Stimulated activated effector memory CD8-positive, alpha-beta T cell treated with anti-CD3 and anti-CD28 coated beads, Interleukin-12 subunit alpha, Interleukin-12 subunit beta, amount 100 ng/mL, for 72 hours (primary cell): ENCODE data around the gene CCNQ.

ENCODE experiments used
- ATAC-seq: fragments of 150-1000 bp; cut with Tn5 transposase; 2 replicates; pipeline ENCODE4 v1.10.0; 2021
- DNase-seq, 2 donors: peaks; one replicate each; pipeline ENCODE4 v3.0.0; 2021 to 2022; ENCODE audit warnings: low spot score in 2 of 2
- H3K27ac Mint-ChIP-seq: one replicate; pipeline ENCODE4 v1.8.0; 2022; ENCODE audit warnings: mild to moderate bottlenecking, mixed read lengths
- H3K36me3 Mint-ChIP-seq: one replicate; pipeline ENCODE4 v1.8.0; 2022; ENCODE audit warnings: mild to moderate bottlenecking, mixed read lengths
- H3K4me1 Mint-ChIP-seq: one replicate; pipeline ENCODE4 v1.8.0; 2022; ENCODE audit warnings: mixed read lengths
- H3K4me3 Mint-ChIP-seq: one replicate; pipeline ENCODE4 v1.8.0; 2022; ENCODE audit warnings: mild to moderate bottlenecking, mixed read lengths
- H3K9me3 Mint-ChIP-seq: one replicate; pipeline ENCODE4 v1.8.0; 2022; ENCODE audit warnings: mixed read lengths

CCNQ gene

GRCh38 chrX:153596981-153597750 lies 1.8 kb downstream of the CCNQ start:
- no peak overlapping the region for H3K27ac Mint-ChIP-seq
- H3K4me3 Mint-ChIP-seq, result peak overlapping the region; percentile 81
- peaks cover 42% of the 10 kb centered on the region for H3K36me3 Mint-ChIP-seq
- H3K9me3 Mint-ChIP-seq, result no peaks in the 10 kb centered on the region
- ATAC-seq (no peak), DNase-seq (no peak)
- peaks cover 44% of the 10 kb centered on the region for H3K4me1 Mint-ChIP-seq

GRCh38 chrX:153595859-153596857 lies 2.8 kb downstream of the CCNQ start:
- H3K27ac Mint-ChIP-seq, result peak overlapping the region; percentile 34

GRCh38 chrX:153595387-153595786 lies 3.6 kb downstream of the CCNQ start:
- Mint-ChIP-seq H3K4me3 (no peak overlapping the region), H3K36me3 (peaks cover 42% of the 10 kb centered on the region), H3K27ac (peak overlapping the region; percentile 34), H3K9me3 (no peaks in the 10 kb centered on the region), H3K4me1 (peaks cover 33% of the 10 kb centered on the region)
- ATAC-seq (no peak), DNase-seq (no peak)

More at GRCh38 chrX:153595859-153596857, 2.8 kb downstream of the CCNQ start:
- DNase-seq, result no peak
- H3K4me3 Mint-ChIP-seq, result no peak overlapping the region
- no peak for ATAC-seq
- peaks cover 39% of the 10 kb centered on the region for H3K4me1 Mint-ChIP-seq
- no peaks in the 10 kb centered on the region for H3K9me3 Mint-ChIP-seq
- peaks cover 42% of the 10 kb centered on the region for H3K36me3 Mint-ChIP-seq

GRCh38 chrX:153593811-153594500 lies 5.0 kb downstream of the CCNQ start:
- peaks cover 44% of the 10 kb centered on the region for H3K36me3 Mint-ChIP-seq
- H3K4me1 Mint-ChIP-seq, result peaks cover 27% of the 10 kb centered on the region
- no peak overlapping the region for H3K27ac Mint-ChIP-seq
- DNase-seq, result no peak
- H3K9me3 Mint-ChIP-seq, result no peaks in the 10 kb centered on the region
- ATAC-seq, result no peak
- no peak overlapping the region for H3K4me3 Mint-ChIP-seq

GRCh38 chrX:153592966-153593688 lies 5.8 kb downstream of the CCNQ start:
- ATAC-seq, result no peak
- no peak for DNase-seq
- H3K4me1 Mint-ChIP-seq, result peaks cover 26% of the 10 kb centered on the region
- H3K36me3 Mint-ChIP-seq, result peaks cover 44% of the 10 kb centered on the region
- H3K27ac Mint-ChIP-seq, result no peak overlapping the region
- H3K9me3 Mint-ChIP-seq, result no peaks in the 10 kb centered on the region
- no peak overlapping the region for H3K4me3 Mint-ChIP-seq

GRCh38 chrX:153592091-153592833 lies 6.7 kb downstream of the CCNQ start:
- no peak overlapping the region for H3K27ac Mint-ChIP-seq

GRCh38 chrX:153590961-153591956 lies 7.7 kb downstream of the CCNQ start:
- ATAC-seq, result no peak
- Mint-ChIP-seq H3K4me3 (no peak overlapping the region), H3K27ac (peak overlapping the region; percentile 54), H3K4me1 (peaks cover 8% of the 10 kb centered on the region), H3K9me3 (no peaks in the 10 kb centered on the region), H3K36me3 (peaks cover 55% of the 10 kb centered on the region)
- no peak for DNase-seq

More at GRCh38 chrX:153592091-153592833, 6.7 kb downstream of the CCNQ start:
- ATAC-seq (no peak), DNase-seq (no peak)
- H3K4me3 Mint-ChIP-seq, result no peak overlapping the region
- no peaks in the 10 kb centered on the region for H3K9me3 Mint-ChIP-seq
- peaks cover 18% of the 10 kb centered on the region for H3K4me1 Mint-ChIP-seq
- peaks cover 45% of the 10 kb centered on the region for H3K36me3 Mint-ChIP-seq

GRCh38 chrX:153588782-153589446 lies 10.0 kb downstream of the CCNQ start:
- no peak overlapping the region for H3K4me3 Mint-ChIP-seq
- peaks cover 1% of the 10 kb centered on the region for H3K4me1 Mint-ChIP-seq
- peaks cover 46% of the 10 kb centered on the region for H3K36me3 Mint-ChIP-seq
- ATAC-seq, result no peak
- H3K27ac Mint-ChIP-seq, result no peak overlapping the region
- H3K9me3 Mint-ChIP-seq, result no peaks in the 10 kb centered on the region
- DNase-seq, result no peak

- ATAC-seq, result no peak
- H3K36me3 Mint-ChIP-seq, result peaks cover 40% of the 10 kb centered on the region
- peaks cover 9% of the 10 kb centered on the region for H3K4me1 Mint-ChIP-seq
- H3K4me3 Mint-ChIP-seq, result no peak overlapping the region
- H3K27ac Mint-ChIP-seq, result no peak overlapping the region
- no peak for DNase-seq
- H3K9me3 Mint-ChIP-seq, result no peaks in the 10 kb centered on the region
Observed at GRCh38 chrX:153588021-153588781, 10.7 kb downstream of the CCNQ start.

- Mint-ChIP-seq H3K36me3 (peaks cover 32% of the 10 kb centered on the region), H3K27ac (no peak overlapping the region), H3K9me3 (no peaks in the 10 kb centered on the region), H3K4me3 (no peak overlapping the region), H3K4me1 (peaks cover 17% of the 10 kb centered on the region)
- ATAC-seq (no peak), DNase-seq (no peak)
Observed at GRCh38 chrX:153587342-153587741, 11.6 kb downstream of the CCNQ start.

- no peak overlapping the region for H3K4me3 Mint-ChIP-seq
- no peak for ATAC-seq
- no peak overlapping the region for H3K27ac Mint-ChIP-seq
- H3K36me3 Mint-ChIP-seq, result peaks cover 31% of the 10 kb centered on the region
- H3K9me3 Mint-ChIP-seq, result no peaks in the 10 kb centered on the region
- H3K4me1 Mint-ChIP-seq, result peaks cover 17% of the 10 kb centered on the region
- no peak for DNase-seq
Observed at GRCh38 chrX:153585827-153586226, 13.1 kb downstream of the CCNQ start.

- ATAC-seq (no peak), DNase-seq (no peak)
- Mint-ChIP-seq H3K4me3 (no peak overlapping the region), H3K27ac (peak overlapping the region; percentile 66), H3K36me3 (peaks cover 28% of the 10 kb centered on the region), H3K9me3 (no peaks in the 10 kb centered on the region), H3K4me1 (peaks cover 21% of the 10 kb centered on the region)
Observed at GRCh38 chrX:153583433-153583832, 15.5 kb downstream of the CCNQ start.
